ENCODE measurements around the gene CHRNA1.

CHRNA1 gene

DNA sequence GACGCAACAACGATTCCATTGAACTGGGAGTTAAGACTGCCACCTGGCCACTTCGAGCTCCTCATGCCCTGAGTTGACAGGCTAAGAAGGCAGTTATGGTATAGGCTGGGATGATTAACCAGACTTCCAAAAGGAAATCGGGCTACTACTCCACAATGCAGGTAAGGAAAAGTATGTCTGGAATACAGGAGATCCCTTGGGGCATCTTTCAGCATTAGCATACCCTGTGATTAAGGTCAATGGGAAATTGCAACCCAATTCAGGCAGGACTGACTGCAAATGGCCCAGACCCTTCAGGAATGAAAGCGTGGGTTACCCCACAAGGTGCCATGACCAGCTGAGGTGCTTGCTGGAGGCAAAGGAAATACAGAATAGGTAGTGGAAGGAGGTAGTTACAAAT, 19.1 kb downstream of the CHRNA1 start:
- Histone ChIP-seq H3K4me3 (ENCODE audit: severe bottlenecking) (no peak overlapping the region), H3K36me3 (ENCODE audit: low read depth) (no peaks in the 10 kb centered on the region), H3K4me1 (ENCODE audit: insufficient read depth, poor library complexity, severe bottlenecking) (peaks cover 4% of the 10 kb centered on the region), H3K27me3 (ENCODE audit: insufficient read depth, poor library complexity, severe bottlenecking) (no peaks in the 10 kb centered on the region), H3K27ac (ENCODE audit: poor library complexity, severe bottlenecking) (no peak overlapping the region), H3K9me3 (ENCODE audit: severe bottlenecking) (no peaks in the 10 kb centered on the region)
- DNase-seq (ENCODE audit: low spot score) (no peak), ATAC-seq (ENCODE audit: low read depth) (no peak)
- TF ChIP-seq, protein P1, sequence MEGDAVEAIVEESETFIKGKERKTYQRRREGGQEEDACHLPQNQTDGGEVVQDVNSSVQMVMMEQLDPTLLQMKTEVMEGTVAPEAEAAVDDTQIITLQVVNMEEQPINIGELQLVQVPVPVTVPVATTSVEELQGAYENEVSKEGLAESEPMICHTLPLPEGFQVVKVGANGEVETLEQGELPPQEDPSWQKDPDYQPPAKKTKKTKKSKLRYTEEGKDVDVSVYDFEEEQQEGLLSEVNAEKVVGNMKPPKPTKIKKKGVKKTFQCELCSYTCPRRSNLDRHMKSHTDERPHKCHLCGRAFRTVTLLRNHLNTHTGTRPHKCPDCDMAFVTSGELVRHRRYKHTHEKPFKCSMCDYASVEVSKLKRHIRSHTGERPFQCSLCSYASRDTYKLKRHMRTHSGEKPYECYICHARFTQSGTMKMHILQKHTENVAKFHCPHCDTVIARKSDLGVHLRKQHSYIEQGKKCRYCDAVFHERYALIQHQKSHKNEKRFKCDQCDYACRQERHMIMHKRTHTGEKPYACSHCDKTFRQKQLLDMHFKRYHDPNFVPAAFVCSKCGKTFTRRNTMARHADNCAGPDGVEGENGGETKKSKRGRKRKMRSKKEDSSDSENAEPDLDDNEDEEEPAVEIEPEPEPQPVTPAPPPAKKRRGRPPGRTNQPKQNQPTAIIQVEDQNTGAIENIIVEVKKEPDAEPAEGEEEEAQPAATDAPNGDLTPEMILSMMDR (IDR thresholded peaks at IDR 0.05; ENCODE audit: poor library complexity, severe bottlenecking): no peak

DNA sequence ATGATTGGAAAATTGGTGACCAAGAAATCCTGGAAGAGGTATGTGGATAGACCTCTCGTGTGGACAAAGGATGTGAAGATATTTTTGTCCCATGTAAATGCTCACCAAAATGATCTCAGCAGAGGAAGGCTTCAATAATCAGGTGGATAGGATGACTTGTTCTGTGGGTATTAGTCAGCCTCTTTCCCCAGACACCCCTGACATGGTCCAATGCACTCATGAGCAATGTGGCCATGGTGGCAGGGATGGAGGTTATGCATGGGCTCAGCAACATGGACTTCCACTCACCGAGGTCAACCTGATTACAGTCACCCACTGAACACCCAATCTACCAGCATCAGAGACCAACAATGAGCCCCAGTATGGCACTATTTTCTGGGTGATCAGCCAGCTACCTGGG, 20.2 kb downstream of the CHRNA1 start:
- no peaks in the 10 kb centered on the region for H3K27me3 ChIP-seq (ENCODE audit: insufficient read depth, poor library complexity, severe bottlenecking)
- ATAC-seq (ENCODE audit: low read depth): no peak
- no peaks in the 10 kb centered on the region for H3K36me3 ChIP-seq (ENCODE audit: low read depth)
- H3K4me3 ChIP-seq (ENCODE audit: severe bottlenecking): no peak overlapping the region
- H3K27ac ChIP-seq (ENCODE audit: poor library complexity, severe bottlenecking): no peak overlapping the region
- H3K9me3 ChIP-seq (ENCODE audit: severe bottlenecking): no peaks in the 10 kb centered on the region
- DNase-seq (ENCODE audit: low spot score): no peak
- H3K4me1 ChIP-seq (ENCODE audit: insufficient read depth, poor library complexity, severe bottlenecking): peaks cover 2% of the 10 kb centered on the region
- TF ChIP-seq, protein P1 (IDR thresholded peaks at IDR 0.05; ENCODE audit: poor library complexity, severe bottlenecking): no peak

DNA sequence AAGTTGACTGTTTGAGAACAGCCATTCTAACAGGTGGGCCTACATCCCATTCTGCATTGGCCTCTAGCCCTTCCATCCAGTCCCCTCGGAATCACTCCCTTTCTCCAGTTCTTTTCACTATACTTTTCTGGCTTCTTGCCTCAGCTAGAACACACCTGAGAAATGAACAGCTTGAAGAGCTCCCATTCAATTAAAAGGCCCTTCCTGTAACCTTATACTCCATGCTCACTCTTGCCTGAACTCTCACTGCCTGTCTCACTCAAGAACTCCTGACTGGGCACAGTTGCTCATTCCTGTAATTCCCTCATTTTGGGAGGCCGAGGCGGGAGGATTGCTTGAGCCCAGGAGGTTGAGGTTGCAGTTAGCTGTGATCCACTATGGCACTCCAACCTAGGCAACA, 23.6 kb downstream of the CHRNA1 start:
- no peak for ATAC-seq (ENCODE audit: low read depth)
- no peaks in the 10 kb centered on the region for H3K27me3 ChIP-seq (ENCODE audit: insufficient read depth, poor library complexity, severe bottlenecking)
- no peak overlapping the region for H3K27ac ChIP-seq (ENCODE audit: poor library complexity, severe bottlenecking)
- H3K4me3 ChIP-seq (ENCODE audit: severe bottlenecking): no peak overlapping the region
- no peaks in the 10 kb centered on the region for H3K36me3 ChIP-seq (ENCODE audit: low read depth)
- no peaks in the 10 kb centered on the region for H3K4me1 ChIP-seq (ENCODE audit: insufficient read depth, poor library complexity, severe bottlenecking)
- TF ChIP-seq, protein P1 (IDR thresholded peaks at IDR 0.05; ENCODE audit: poor library complexity, severe bottlenecking): no peak
- H3K9me3 ChIP-seq (ENCODE audit: severe bottlenecking): no peaks in the 10 kb centered on the region
- no peak for DNase-seq (ENCODE audit: low spot score)

DNA sequence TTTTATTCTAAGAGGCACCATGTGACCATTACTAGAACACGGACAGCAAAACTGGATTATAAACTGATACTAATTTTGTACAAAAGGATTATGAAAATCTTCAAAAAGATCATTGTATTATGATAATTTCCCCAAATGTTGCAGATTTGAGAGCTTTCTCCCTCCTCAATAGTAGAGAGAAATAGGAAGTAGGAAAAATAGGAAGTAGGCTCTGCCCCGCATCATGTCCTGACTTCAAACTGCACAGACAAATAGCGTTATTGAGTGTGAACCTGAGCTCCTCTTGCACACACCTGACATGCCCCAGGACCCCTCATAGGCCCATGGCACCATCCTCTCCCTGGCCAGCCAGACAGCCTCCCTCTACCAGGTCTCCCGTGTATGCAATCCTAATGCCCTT, 25.4 kb downstream of the CHRNA1 start:
- DNase-seq (ENCODE audit: low spot score): no peak
- TF ChIP-seq, protein P1 (IDR thresholded peaks at IDR 0.05; ENCODE audit: poor library complexity, severe bottlenecking): no peak
- Histone ChIP-seq H3K9me3 (ENCODE audit: severe bottlenecking) (no peaks in the 10 kb centered on the region), H3K36me3 (ENCODE audit: low read depth) (no peaks in the 10 kb centered on the region), H3K27ac (ENCODE audit: poor library complexity, severe bottlenecking) (no peak overlapping the region), H3K4me3 (ENCODE audit: severe bottlenecking) (no peak overlapping the region), H3K27me3 (ENCODE audit: insufficient read depth, poor library complexity, severe bottlenecking) (no peaks in the 10 kb centered on the region), H3K4me1 (ENCODE audit: insufficient read depth, poor library complexity, severe bottlenecking) (no peaks in the 10 kb centered on the region)
- no peak for ATAC-seq (ENCODE audit: low read depth)

DNA sequence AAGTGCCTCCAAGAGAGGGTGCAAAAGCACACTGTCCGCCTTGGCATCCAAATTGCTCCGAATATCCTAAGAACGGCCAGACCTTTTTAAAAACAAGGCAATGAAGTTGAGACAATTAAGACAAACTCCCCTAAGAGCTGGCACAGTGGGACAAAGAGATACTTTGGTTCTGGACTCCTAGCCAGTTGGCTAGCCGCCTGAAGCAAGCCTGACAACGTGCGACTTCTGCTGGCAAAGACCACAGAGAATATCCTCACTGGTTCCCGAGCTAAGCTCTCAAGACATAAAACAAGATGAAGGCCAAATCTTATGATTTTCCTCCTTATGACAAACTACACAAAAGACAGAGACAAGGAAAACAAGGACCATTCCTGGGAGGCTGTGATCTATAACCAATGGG, 32.7 kb downstream of the CHRNA1 start:
- Histone ChIP-seq H3K4me3 (ENCODE audit: severe bottlenecking) (no peak overlapping the region), H3K36me3 (ENCODE audit: low read depth) (no peaks in the 10 kb centered on the region), H3K27me3 (ENCODE audit: insufficient read depth, poor library complexity, severe bottlenecking) (peaks cover 18% of the 10 kb centered on the region), H3K27ac (ENCODE audit: poor library complexity, severe bottlenecking) (no peak overlapping the region), H3K9me3 (ENCODE audit: severe bottlenecking) (no peaks in the 10 kb centered on the region), H3K4me1 (ENCODE audit: insufficient read depth, poor library complexity, severe bottlenecking) (no peaks in the 10 kb centered on the region)
- DNase-seq (ENCODE audit: low spot score) (no peak), ATAC-seq (ENCODE audit: low read depth) (no peak)
- TF ChIP-seq, protein P1 (IDR thresholded peaks at IDR 0.05; ENCODE audit: poor library complexity, severe bottlenecking): no peak

Data from RWPE2 (cell line).